SK-N-SH treated with all-trans-retinoic acid at 6 μM for 48 hours (cell line): ENCODE data around the gene ZNF664.

Experiments
- ATAC-seq: fragments of 200-7000 bp; cut with Tn5 transposase; 3 replicates; pipeline ENCODE4 v1.9.1; 2020; ENCODE audit warnings: mild to moderate bottlenecking, moderate library complexity
- ARNTL ChIP-seq: fragments of 450-650 bp; formaldehyde crosslinking; IDR thresholded peaks from 2 replicates; pipeline ENCODE4 v1.5.0; 2020; ENCODE audit warnings: low read depth, mild to moderate bottlenecking, moderate library complexity, borderline replicate concordance
- BACH2 ChIP-seq: fragments of 250-450 bp; sonication (Bioruptor Pico); IDR thresholded peaks from 2 replicates; pipeline ENCODE4 v1.9.0; 2021; ENCODE audit warnings: mild to moderate bottlenecking, borderline replicate concordance
- CSDC2 ChIP-seq: fragments of 250-450 bp; sonication (Bioruptor Pico); IDR thresholded peaks from 2 replicates; pipeline ENCODE4 v1.5.0; 2020; ENCODE audit warnings: mild to moderate bottlenecking, moderate library complexity
- ESRRG ChIP-seq: fragments of 250-450 bp; sonication (Bioruptor Pico); IDR thresholded peaks from 2 replicates; pipeline ENCODE4 v1.6.1; 2021; ENCODE audit warnings: mild to moderate bottlenecking
- ISL1 ChIP-seq: fragments of 250-450 bp; sonication (Bioruptor Pico); IDR thresholded peaks from 2 replicates; pipeline ENCODE4 v2.1.2; 2022; ENCODE audit warnings: mild to moderate bottlenecking, moderate library complexity
- OSR1 ChIP-seq: fragments of 250-450 bp; sonication (Bioruptor Pico); IDR thresholded peaks from 2 replicates; pipeline ENCODE4 v1.8.0; 2022; ENCODE audit warnings: moderate library complexity, mild to moderate bottlenecking, inconsistent platforms
- PPARA ChIP-seq: fragments of 250-450 bp; sonication (Bioruptor Pico); IDR thresholded peaks from 2 replicates; pipeline ENCODE4 v1.5.0; 2020; ENCODE audit warnings: mild to moderate bottlenecking, borderline replicate concordance
- RARB ChIP-seq: fragments of 250-450 bp; sonication (Bioruptor Pico); IDR thresholded peaks from 2 replicates; pipeline ENCODE4 v1.8.0; 2021; ENCODE audit warnings: mild to moderate bottlenecking, moderate library complexity
- SNAI2 ChIP-seq: fragments of 250-450 bp; sonication (Bioruptor Pico); IDR thresholded peaks from 2 replicates; pipeline ENCODE4 v1.5.0; 2020; ENCODE audit warnings: mild to moderate bottlenecking, moderate library complexity
- TOX ChIP-seq: fragments of 250-450 bp; sonication (Bioruptor Pico); IDR thresholded peaks from 2 replicates; pipeline ENCODE4 v1.8.0; 2021; ENCODE audit warnings: mild to moderate bottlenecking, moderate library complexity, borderline replicate concordance
- ZC3H10 ChIP-seq: fragments of 250-450 bp; sonication (Bioruptor Pico); IDR thresholded peaks from 2 replicates; pipeline ENCODE4 v1.5.1; 2021; ENCODE audit warnings: mild to moderate bottlenecking, moderate library complexity
- ZFP3 ChIP-seq: fragments of 250-450 bp; sonication (Bioruptor Pico); IDR thresholded peaks from 2 replicates; pipeline ENCODE4 v1.5.0; 2020; ENCODE audit warnings: mild to moderate bottlenecking, moderate library complexity
- ZFP30 ChIP-seq: fragments of 450-650 bp; formaldehyde crosslinking; IDR thresholded peaks from 2 replicates; pipeline ENCODE4 v1.5.0; 2022; ENCODE audit warnings: mild to moderate bottlenecking, moderate library complexity
- ZNF565 ChIP-seq: fragments of 450-650 bp; formaldehyde crosslinking; conservative IDR thresholded peaks from 2 replicates; pipeline ENCODE4 v1.5.0; 2020; ENCODE audit warnings: low read depth, mild to moderate bottlenecking, moderate library complexity
- ZNF70 ChIP-seq: fragments of 450-650 bp; formaldehyde crosslinking; IDR thresholded peaks from 2 replicates; pipeline ENCODE4 v1.5.0; 2020; ENCODE audit warnings: mild to moderate bottlenecking, moderate library complexity
- ZNF8 ChIP-seq: fragments of 450-650 bp; formaldehyde crosslinking; IDR thresholded peaks from 2 replicates; pipeline ENCODE4 v1.5.0; 2020; ENCODE audit warnings: mild to moderate bottlenecking, moderate library complexity
- TF ChIP-seq, protein P1 (sequence below): fragments of 250-450 bp; sonication (Bioruptor Pico); IDR thresholded peaks from 2 replicates; pipeline ENCODE4 v1.8.0; 2021; ENCODE audit warnings: low read depth, mild to moderate bottlenecking, moderate library complexity, borderline replicate concordance
- TF ChIP-seq, protein P2 (sequence below): fragments of 250-450 bp; sonication (Bioruptor Pico); IDR thresholded peaks from 2 replicates; pipeline ENCODE4 v1.8.0; 2020; ENCODE audit warnings: mild to moderate bottlenecking, moderate library complexity, borderline replicate concordance
- TF ChIP-seq, protein P3 (sequence below): fragments of 250-450 bp; sonication (Bioruptor Pico); IDR thresholded peaks from 2 replicates; pipeline ENCODE4 v1.5.1; 2021; ENCODE audit warnings: mild to moderate bottlenecking, moderate library complexity
- TF ChIP-seq, protein P4 (sequence below): fragments of 250-450 bp; sonication (Bioruptor Pico); IDR thresholded peaks from 2 replicates; pipeline ENCODE4 v1.5.1; 2020; ENCODE audit warnings: low read depth, mild to moderate bottlenecking, moderate library complexity

ZNF664 gene

DNA sequence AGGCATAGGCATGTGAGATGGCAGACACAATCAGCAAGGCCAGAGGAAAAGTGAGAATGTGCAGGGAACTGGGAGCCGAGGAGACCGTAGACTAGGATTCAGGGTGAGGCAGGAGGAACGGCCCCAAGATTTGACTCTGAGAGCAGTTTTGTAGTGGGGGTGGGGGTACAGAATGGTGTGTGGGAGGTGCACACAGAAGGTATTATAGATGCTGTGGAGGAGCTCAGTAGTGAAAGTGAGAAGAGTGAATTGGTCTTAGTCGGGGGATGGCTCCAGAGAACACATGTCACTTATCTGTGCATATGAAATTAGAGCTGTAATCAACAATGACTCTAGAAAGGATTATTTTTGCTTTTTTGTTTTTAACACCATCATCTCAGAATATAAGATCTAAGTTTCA is 11.9 kb downstream of the ZNF664 start:
- no peak for ATAC-seq
- TF ChIP-seq ZC3H10 (CRISPR knock-in tag): no peak
- TF ChIP-seq, protein P1, sequence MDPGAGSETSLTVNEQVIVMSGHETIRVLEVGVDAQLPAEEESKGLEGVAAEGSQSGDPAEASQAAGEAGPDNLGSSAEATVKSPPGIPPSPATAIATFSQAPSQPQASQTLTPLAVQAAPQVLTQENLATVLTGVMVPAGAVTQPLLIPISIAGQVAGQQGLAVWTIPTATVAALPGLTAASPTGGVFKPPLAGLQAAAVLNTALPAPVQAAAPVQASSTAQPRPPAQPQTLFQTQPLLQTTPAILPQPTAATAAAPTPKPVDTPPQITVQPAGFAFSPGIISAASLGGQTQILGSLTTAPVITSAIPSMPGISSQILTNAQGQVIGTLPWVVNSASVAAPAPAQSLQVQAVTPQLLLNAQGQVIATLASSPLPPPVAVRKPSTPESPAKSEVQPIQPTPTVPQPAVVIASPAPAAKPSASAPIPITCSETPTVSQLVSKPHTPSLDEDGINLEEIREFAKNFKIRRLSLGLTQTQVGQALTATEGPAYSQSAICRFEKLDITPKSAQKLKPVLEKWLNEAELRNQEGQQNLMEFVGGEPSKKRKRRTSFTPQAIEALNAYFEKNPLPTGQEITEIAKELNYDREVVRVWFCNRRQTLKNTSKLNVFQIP (CRISPR knock-in tag): no peak
- no peak for TF ChIP-seq ISL1 (CRISPR knock-in tag)
- TF ChIP-seq CSDC2 (CRISPR knock-in tag): no peak
- no peak for TF ChIP-seq ZNF8
- no peak for TF ChIP-seq BACH2 (CRISPR knock-in tag)
- TF ChIP-seq ZFP3 (CRISPR knock-in tag): no peak
- no peak for TF ChIP-seq ZNF70
- TF ChIP-seq RARB (CRISPR knock-in tag): no peak
- TF ChIP-seq, protein P2, sequence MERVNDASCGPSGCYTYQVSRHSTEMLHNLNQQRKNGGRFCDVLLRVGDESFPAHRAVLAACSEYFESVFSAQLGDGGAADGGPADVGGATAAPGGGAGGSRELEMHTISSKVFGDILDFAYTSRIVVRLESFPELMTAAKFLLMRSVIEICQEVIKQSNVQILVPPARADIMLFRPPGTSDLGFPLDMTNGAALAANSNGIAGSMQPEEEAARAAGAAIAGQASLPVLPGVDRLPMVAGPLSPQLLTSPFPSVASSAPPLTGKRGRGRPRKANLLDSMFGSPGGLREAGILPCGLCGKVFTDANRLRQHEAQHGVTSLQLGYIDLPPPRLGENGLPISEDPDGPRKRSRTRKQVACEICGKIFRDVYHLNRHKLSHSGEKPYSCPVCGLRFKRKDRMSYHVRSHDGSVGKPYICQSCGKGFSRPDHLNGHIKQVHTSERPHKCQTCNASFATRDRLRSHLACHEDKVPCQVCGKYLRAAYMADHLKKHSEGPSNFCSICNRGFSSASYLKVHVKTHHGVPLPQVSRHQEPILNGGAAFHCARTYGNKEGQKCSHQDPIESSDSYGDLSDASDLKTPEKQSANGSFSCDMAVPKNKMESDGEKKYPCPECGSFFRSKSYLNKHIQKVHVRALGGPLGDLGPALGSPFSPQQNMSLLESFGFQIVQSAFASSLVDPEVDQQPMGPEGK: no peak
- no peak for TF ChIP-seq ESRRG (CRISPR knock-in tag)
- TF ChIP-seq, protein P3, sequence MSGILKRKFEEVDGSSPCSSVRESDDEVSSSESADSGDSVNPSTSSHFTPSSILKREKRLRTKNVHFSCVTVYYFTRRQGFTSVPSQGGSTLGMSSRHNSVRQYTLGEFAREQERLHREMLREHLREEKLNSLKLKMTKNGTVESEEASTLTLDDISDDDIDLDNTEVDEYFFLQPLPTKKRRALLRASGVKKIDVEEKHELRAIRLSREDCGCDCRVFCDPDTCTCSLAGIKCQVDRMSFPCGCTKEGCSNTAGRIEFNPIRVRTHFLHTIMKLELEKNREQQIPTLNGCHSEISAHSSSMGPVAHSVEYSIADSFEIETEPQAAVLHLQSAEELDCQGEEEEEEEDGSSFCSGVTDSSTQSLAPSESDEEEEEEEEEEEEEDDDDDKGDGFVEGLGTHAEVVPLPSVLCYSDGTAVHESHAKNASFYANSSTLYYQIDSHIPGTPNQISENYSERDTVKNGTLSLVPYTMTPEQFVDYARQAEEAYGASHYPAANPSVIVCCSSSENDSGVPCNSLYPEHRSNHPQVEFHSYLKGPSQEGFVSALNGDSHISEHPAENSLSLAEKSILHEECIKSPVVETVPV: no peak
- TF ChIP-seq ZFP30: no peak
- TF ChIP-seq, protein P4, sequence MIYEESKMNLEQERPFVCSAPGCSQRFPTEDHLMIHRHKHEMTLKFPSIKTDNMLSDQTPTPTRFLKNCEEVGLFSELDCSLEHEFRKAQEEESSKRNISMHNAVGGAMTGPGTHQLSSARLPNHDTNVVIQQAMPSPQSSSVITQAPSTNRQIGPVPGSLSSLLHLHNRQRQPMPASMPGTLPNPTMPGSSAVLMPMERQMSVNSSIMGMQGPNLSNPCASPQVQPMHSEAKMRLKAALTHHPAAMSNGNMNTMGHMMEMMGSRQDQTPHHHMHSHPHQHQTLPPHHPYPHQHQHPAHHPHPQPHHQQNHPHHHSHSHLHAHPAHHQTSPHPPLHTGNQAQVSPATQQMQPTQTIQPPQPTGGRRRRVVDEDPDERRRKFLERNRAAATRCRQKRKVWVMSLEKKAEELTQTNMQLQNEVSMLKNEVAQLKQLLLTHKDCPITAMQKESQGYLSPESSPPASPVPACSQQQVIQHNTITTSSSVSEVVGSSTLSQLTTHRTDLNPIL (CRISPR knock-in tag): no peak
- TF ChIP-seq OSR1: no peak
- no peak for TF ChIP-seq ARNTL
- TF ChIP-seq SNAI2 (CRISPR knock-in tag): no peak
- no peak for TF ChIP-seq PPARA (CRISPR knock-in tag)
- TF ChIP-seq ZNF565 (CRISPR knock-in tag): no peak

DNA sequence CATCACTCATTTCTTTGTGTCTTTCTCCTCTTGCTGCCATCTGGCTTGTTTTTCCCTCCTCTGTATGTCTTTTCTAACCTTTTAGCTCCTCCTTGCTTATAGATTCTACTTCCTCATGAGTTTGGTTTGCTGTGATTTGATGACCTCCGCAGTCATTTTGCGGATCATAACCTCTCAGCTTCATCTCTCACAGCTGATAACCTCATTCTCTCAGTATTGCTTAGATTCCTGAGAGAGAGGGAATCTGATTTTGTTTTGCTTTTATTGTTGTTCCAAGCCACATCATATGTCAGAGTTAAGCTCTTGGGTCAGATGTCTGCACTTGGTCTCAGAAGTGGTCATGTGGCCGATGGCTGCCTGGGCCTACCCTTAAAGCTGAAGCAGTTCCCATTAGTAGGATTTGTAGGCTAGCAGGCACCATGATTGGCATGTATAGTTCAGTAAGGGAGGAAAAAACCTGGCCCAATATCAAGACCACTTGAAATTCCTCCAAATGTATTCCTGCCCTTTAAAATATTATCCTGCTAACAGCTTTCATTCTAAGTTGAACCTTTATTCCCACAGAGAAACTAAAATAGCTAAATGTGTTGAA is 13.5 kb downstream of the ZNF664 start:
- TF ChIP-seq, protein P3: no peak
- TF ChIP-seq ESRRG (CRISPR knock-in tag): no peak
- no peak for ATAC-seq

DNA sequence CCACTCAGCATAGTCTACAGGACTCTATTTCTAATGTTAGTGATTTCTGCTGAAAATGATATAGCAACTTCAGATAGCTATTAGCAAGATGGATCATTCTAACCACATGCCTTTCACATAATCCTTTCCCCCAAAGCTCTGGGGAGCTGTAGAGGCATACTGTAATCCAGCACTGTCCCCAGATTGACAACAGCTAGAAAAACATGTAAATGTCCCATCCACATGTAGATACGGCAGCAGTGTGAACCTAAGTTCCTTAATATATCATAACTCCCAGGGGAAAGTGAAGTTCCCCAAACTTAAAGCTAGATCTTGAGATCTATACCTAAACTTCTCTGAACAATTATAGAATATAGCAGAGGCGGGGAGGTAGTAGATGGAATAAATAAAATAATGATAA is 14.0 kb downstream of the ZNF664 start:
- TF ChIP-seq ARNTL (no peak), CSDC2 (CRISPR knock-in tag) (no peak), TOX (CRISPR knock-in tag) (no peak), ESRRG (CRISPR knock-in tag) (no peak), ZNF565 (CRISPR knock-in tag) (no peak), RARB (CRISPR knock-in tag) (no peak), ZFP3 (CRISPR knock-in tag) (no peak), SNAI2 (CRISPR knock-in tag) (no peak), BACH2 (CRISPR knock-in tag) (no peak), OSR1 (no peak), ISL1 (CRISPR knock-in tag) (no peak)
- TF ChIP-seq, protein P1 (CRISPR knock-in tag): no peak
- TF ChIP-seq, protein P4 (CRISPR knock-in tag): no peak
- ATAC-seq: no peak
